Stomach smooth muscle (tissue), 2 donors: Measurements from ENCODE around the gene GCH1.
A peak's percentile ranks its signal among the peaks of the same experiment; 100 is the strongest.

ENCODE experiments used
- H3K27ac ChIP-seq: one replicate; pipeline ENCODE4 v1.7.0; 2013; ENCODE audit warnings: mild to moderate bottlenecking, low read length, inconsistent platforms
- H3K27me3 ChIP-seq, 2 donors: one replicate each; pipeline ENCODE4 v1.7.0; 2013; ENCODE audit warnings: low read length in 2 of 2; ENCODE audit not compliant: insufficient read depth in 2 of 2, control insufficient read depth in 1 of 2
- H3K36me3 ChIP-seq, 2 donors: one replicate each; pipeline ENCODE4 v1.7.0; 2013; ENCODE audit warnings: low read length in 2 of 2; ENCODE audit not compliant: control insufficient read depth in 2 of 2, insufficient read depth in 2 of 2
- H3K4me1 ChIP-seq: one replicate; pipeline ENCODE4 v1.7.0; 2013; ENCODE audit warnings: low read length; ENCODE audit not compliant: control insufficient read depth, insufficient read depth
- H3K4me3 ChIP-seq, 2 donors: one replicate each; pipeline ENCODE4 v1.7.0; 2013; ENCODE audit warnings: low read length in 2 of 2
- H3K9ac ChIP-seq, 2 donors: one replicate each; pipeline ENCODE4 v1.7.0; 2013; ENCODE audit warnings: low read length in 2 of 2, mild to moderate bottlenecking in 1 of 2
- H3K9me3 ChIP-seq, 2 donors: one replicate each; pipeline ENCODE4 v1.7.0; 2013; ENCODE audit warnings: low read length in 2 of 2; ENCODE audit not compliant: control insufficient read depth in 2 of 2
- donor health status: healthy.
- donor health status: Pancreatic carcinoma.

GCH1 gene

GRCh38 chr14:54809767-54810166 is 92.9 kb downstream of the GCH1 start:
- no peak overlapping the region for H3K27ac ChIP-seq
- no peaks in the 10 kb centered on the region for H3K9me3 ChIP-seq
- H3K27me3 ChIP-seq, result peaks cover 0 to 2% of the 10 kb centered on the region in 2 donors
- peaks cover 4% of the 10 kb centered on the region for H3K4me1 ChIP-seq
- no peak overlapping the region for H3K4me3 ChIP-seq
- H3K36me3 ChIP-seq, result no peaks in the 10 kb centered on the region
- no peak overlapping the region for H3K9ac ChIP-seq

GRCh38 chr14:54808326-54809161 is 94.1 kb downstream of the GCH1 start:
- Histone ChIP-seq H3K36me3 (no peaks in the 10 kb centered on the region), H3K4me1 (peaks cover 4% of the 10 kb centered on the region)

GRCh38 chr14:54807881-54808280 is 94.7 kb downstream of the GCH1 start:
- H3K4me1 ChIP-seq, result peaks cover 4% of the 10 kb centered on the region
- no peak overlapping the region for H3K4me3 ChIP-seq
- no peak overlapping the region for H3K27ac ChIP-seq
- H3K9ac ChIP-seq, result no peak overlapping the region
- no peaks in the 10 kb centered on the region for H3K9me3 ChIP-seq
- peaks cover 0 to 2% of the 10 kb centered on the region in 2 donors for H3K27me3 ChIP-seq
- H3K36me3 ChIP-seq, result no peaks in the 10 kb centered on the region

More at GRCh38 chr14:54808326-54809161, 94.1 kb downstream of the GCH1 start:
- H3K4me3 ChIP-seq, result no peak overlapping the region
- H3K9ac ChIP-seq, result no peak overlapping the region
- peaks cover 0 to 2% of the 10 kb centered on the region in 2 donors for H3K27me3 ChIP-seq
- no peaks in the 10 kb centered on the region for H3K9me3 ChIP-seq
- no peak overlapping the region for H3K27ac ChIP-seq

- peaks cover 4% of the 10 kb centered on the region for H3K4me1 ChIP-seq
- no peaks in the 10 kb centered on the region for H3K9me3 ChIP-seq
- H3K9ac ChIP-seq, result no peak overlapping the region
- peaks cover 0 to 2% of the 10 kb centered on the region in 2 donors for H3K27me3 ChIP-seq
- no peak overlapping the region for H3K27ac ChIP-seq
- H3K4me3 ChIP-seq, result no peak overlapping the region
- no peaks in the 10 kb centered on the region for H3K36me3 ChIP-seq
Observed at GRCh38 chr14:54807428-54807827, 95.2 kb downstream of the GCH1 start.

- no peaks in the 10 kb centered on the region for H3K36me3 ChIP-seq
- H3K9me3 ChIP-seq, result no peaks in the 10 kb centered on the region
- H3K4me3 ChIP-seq, result no peak overlapping the region
- no peaks in the 10 kb centered on the region for H3K27me3 ChIP-seq
- H3K9ac ChIP-seq, result no peak overlapping the region
- no peak overlapping the region for H3K27ac ChIP-seq
- peaks cover 4% of the 10 kb centered on the region for H3K4me1 ChIP-seq
Observed at GRCh38 chr14:54806616-54807015, 96.0 kb downstream of the GCH1 start.

- Histone ChIP-seq H3K36me3 (no peaks in the 10 kb centered on the region), H3K27me3 (no peaks in the 10 kb centered on the region), H3K9me3 (no peaks in the 10 kb centered on the region), H3K27ac (no peak overlapping the region), H3K9ac (peak overlapping the region in 1 of 2 donors; percentile 29), H3K4me3 (peak overlapping the region; percentile 2 to 61), H3K4me1 (peaks cover 4% of the 10 kb centered on the region)
Observed at GRCh38 chr14:54805445-54806322, 96.9 kb downstream of the GCH1 start.

GRCh38 chr14:54805070-54805444 is 97.6 kb downstream of the GCH1 start:
- Histone ChIP-seq H3K9ac (peak overlapping the region in 1 of 2 donors; percentile 13), H3K9me3 (no peaks in the 10 kb centered on the region), H3K27me3 (no peaks in the 10 kb centered on the region), H3K4me1 (peaks cover 4% of the 10 kb centered on the region), H3K36me3 (no peaks in the 10 kb centered on the region), H3K27ac (no peak overlapping the region), H3K4me3 (no peak overlapping the region)

- H3K36me3 ChIP-seq, result no peaks in the 10 kb centered on the region
- H3K9me3 ChIP-seq, result no peaks in the 10 kb centered on the region
- H3K27me3 ChIP-seq, result no peaks in the 10 kb centered on the region
- H3K27ac ChIP-seq, result no peak overlapping the region
- no peak overlapping the region for H3K4me3 ChIP-seq
- peaks cover 4% of the 10 kb centered on the region for H3K4me1 ChIP-seq
- H3K9ac ChIP-seq, result no peak overlapping the region
Observed at GRCh38 chr14:54804538-54805041, 98.0 kb downstream of the GCH1 start.

- H3K27ac ChIP-seq, result no peak overlapping the region
- peaks cover 4% of the 10 kb centered on the region for H3K4me1 ChIP-seq
- H3K27me3 ChIP-seq, result no peaks in the 10 kb centered on the region
- H3K9ac ChIP-seq, result no peak overlapping the region
- no peak overlapping the region for H3K4me3 ChIP-seq
- H3K9me3 ChIP-seq, result no peaks in the 10 kb centered on the region
- H3K36me3 ChIP-seq, result no peaks in the 10 kb centered on the region
Observed at GRCh38 chr14:54803926-54804537, 98.6 kb downstream of the GCH1 start.

- no peaks in the 10 kb centered on the region for H3K36me3 ChIP-seq
- H3K9me3 ChIP-seq, result no peaks in the 10 kb centered on the region
- no peaks in the 10 kb centered on the region for H3K27me3 ChIP-seq
- H3K4me3 ChIP-seq, result no peak overlapping the region
- no peak overlapping the region for H3K27ac ChIP-seq
- H3K4me1 ChIP-seq, result peaks cover 4% of the 10 kb centered on the region
- H3K9ac ChIP-seq, result no peak overlapping the region
Observed at GRCh38 chr14:54803396-54803795, 99.2 kb downstream of the GCH1 start.
